HCT116 (cell line): ENCODE data around the gene LPAR1. TPM values are rescaled to one million over a fixed set of nuclear protein-coding genes. Genes with fewer than 3 reads are reported as not detected.

Experiments
- ATAC-seq: fragments of 200-7000 bp; cut with Tn5 transposase; 2 replicates; pipeline ENCODE4 v1.9.1; 2020; ENCODE audit warnings: mild to moderate bottlenecking, moderate library complexity
- BruUV-seq: library from RNA; stranded (reverse); fragments of 400-500 nt; replicated peaks from 2 replicates; lab custom pipeline; 2021; lab: Mats Ljungman, UMichigan
- CTCF ChIA-PET: fragments of 300-600 bp; sonication (Branson Sonifier 250); formaldehyde crosslinking; loops from one replicate; lab custom pipeline; 2021; ENCODE audit warnings: antibody characterized with exemption; lab: Charles Lee
- POLR2A ChIA-PET: fragments of 300-600, 350-600 bp; sonication (Branson Sonifier 250); formaldehyde crosslinking; loops from one replicate; lab custom pipeline; 2021; ENCODE audit warnings: antibody characterized with exemption; lab: Charles Lee
- RAD21 ChIA-PET, 2 experiments: fragments of 300-600 bp; sonication (Branson Sonifier 250); formaldehyde crosslinking; loops; one replicate each; lab custom pipeline; 2023; ENCODE audit warnings: low total read pairs in 2 of 2; ENCODE audit not compliant: uncharacterized antibody in 2 of 2, unreplicated experiment in 2 of 2, low non-redundant PET in 1 of 2; lab: Charles Lee
- DNase-seq: peaks from one replicate; pipeline ENCODE4 v3.0.0-alpha.2; 2010; ENCODE audit warnings: low read depth, low spot score
- H2AFZ ChIP-seq: fragments of 200-600 bp; shearing (Covaris generic), sonication (generic); 2 replicates; pipeline ENCODE4 v1.6.1; 2017; ENCODE audit warnings: low read depth, mixed run types, mixed read lengths, antibody characterized with exemption, low read length; ENCODE audit not compliant: poor library complexity, severe bottlenecking
- H3K27ac ChIP-seq: 2 replicates; pipeline ENCODE4 v1.5.1; 2012; ENCODE audit warnings: low read depth, low read length
- H3K27me3 ChIP-seq: fragments of 200-600 bp; sonication (generic); 2 replicates; pipeline ENCODE4 v1.6.1; 2016; ENCODE audit warnings: mixed run types, low read length, mixed read lengths; ENCODE audit not compliant: insufficient read depth
- H3K36me3 ChIP-seq, 2 experiments: fragments of 200-500 bp in 1 of 2; fragments of 200-600 bp in 1 of 2; sonication (Bioruptor generic) in 1 of 2; sonication (generic) in 1 of 2; 2 replicates each; pipeline versions ENCODE4 v1.5.1 to v1.6.1; 2014 to 2016; ENCODE audit warnings: low read length in 2 of 2, inconsistent platforms in 1 of 2, mixed read lengths in 1 of 2, mixed run types in 1 of 2; ENCODE audit not compliant: insufficient read depth in 2 of 2, control insufficient read depth in 1 of 2
- H3K4me1 ChIP-seq, 2 experiments: fragments of 200-600 bp in 1 of 2; sonication (generic) in 1 of 2; 2 replicates each; pipeline versions ENCODE4 v1.5.1 to v1.6.1; 2012 to 2017; ENCODE audit warnings: low read length in 2 of 2, inconsistent platforms in 1 of 2, mild to moderate bottlenecking in 1 of 2, mixed read lengths in 1 of 2, mixed run types in 1 of 2, moderate library complexity in 1 of 2; ENCODE audit not compliant: insufficient read depth in 2 of 2, control insufficient read depth in 1 of 2
- H3K4me2 ChIP-seq: fragments of 200-600 bp; sonication (generic); 2 replicates; pipeline ENCODE4 v1.6.1; 2017; ENCODE audit warnings: mixed run types, low read length, mixed read lengths
- H3K4me3 ChIP-seq, 2 experiments: fragments of 200-600 bp in 1 of 2; sonication (generic) in 1 of 2; replicated peaks in 1 of 2; 2 replicates each; pipeline ENCODE4 v1.5.1; 2011 to 2016; ENCODE audit warnings: low read length in 2 of 2, control low read depth in 1 of 2, low read depth in 1 of 2, mild to moderate bottlenecking in 1 of 2, mixed read lengths in 1 of 2, mixed run types in 1 of 2
- H3K79me2 ChIP-seq: fragments of 200-600 bp; sonication (generic); 2 replicates; pipeline ENCODE4 v1.6.1; 2017; ENCODE audit warnings: mild to moderate bottlenecking, mixed run types, low read length, moderate library complexity, mixed read lengths; ENCODE audit not compliant: insufficient read depth
- H3K9ac ChIP-seq: fragments of 200-600 bp; sonication (generic); 2 replicates; pipeline ENCODE4 v1.6.1; 2016; ENCODE audit warnings: low read length, mixed read lengths
- H3K9me2 ChIP-seq: fragments of 200-600 bp; sonication (generic), shearing (Covaris generic); 2 replicates; pipeline ENCODE4 v1.6.1; 2017; ENCODE audit warnings: mixed run types, mild to moderate bottlenecking, moderate library complexity; ENCODE audit not compliant: insufficient read depth
- H3K9me3 ChIP-seq, 2 experiments: fragments of 200-500 bp in 1 of 2; fragments of 200-600 bp in 1 of 2; sonication (Bioruptor generic) in 1 of 2; sonication (generic) in 1 of 2; 2 replicates each; pipeline ENCODE4 v1.6.1; 2014 to 2017; ENCODE audit warnings: low read length in 2 of 2, mixed read lengths in 2 of 2, inconsistent platforms in 1 of 2, low read depth in 1 of 2, mild to moderate bottlenecking in 1 of 2, mixed run types in 1 of 2, moderate library complexity in 1 of 2; ENCODE audit not compliant: control insufficient read depth in 1 of 2, insufficient read depth in 1 of 2
- H4K20me1 ChIP-seq: fragments of 200-600 bp; sonication (generic), shearing (Covaris generic); 2 replicates; pipeline ENCODE4 v1.6.1; 2017; ENCODE audit warnings: mixed run types, mild to moderate bottlenecking, moderate library complexity; ENCODE audit not compliant: insufficient read depth
- CBX3 ChIP-seq: IDR thresholded peaks from 2 replicates; pipeline ENCODE4 v1.6.1; 2012; ENCODE audit warnings: low read depth
- CTCF ChIP-seq, 3 experiments: fragments of 200-600 bp in 1 of 3; sonication (generic) in 1 of 3; IDR thresholded peaks in 2 of 3; conservative IDR thresholded peaks in 1 of 3; 2 replicates each; pipeline ENCODE4 v1.5.1; 2012 to 2017; ENCODE audit warnings: low read depth in 2 of 3, low read length in 2 of 3, antibody characterized with exemption in 1 of 3, borderline replicate concordance in 1 of 3, control low read depth in 1 of 3, mild to moderate bottlenecking in 1 of 3, mixed read lengths in 1 of 3, mixed run types in 1 of 3, moderate library complexity in 1 of 3; ENCODE audit not compliant: insufficient read depth in 1 of 3
- EZH2 ChIP-seq: fragments of 200-600 bp; sonication (generic); IDR thresholded peaks from 2 replicates; pipeline ENCODE4 v1.6.1; 2017; ENCODE audit warnings: antibody characterized with exemption, mixed run types
- POLR2AphosphoS5 ChIP-seq: IDR thresholded peaks from 2 replicates; pipeline ENCODE4 v1.6.1; 2011; ENCODE audit warnings: mild to moderate bottlenecking, low read depth, low read length, moderate library complexity
- RAD21 ChIP-seq: IDR thresholded peaks from 2 replicates; pipeline ENCODE4 v1.6.1; 2012; ENCODE audit warnings: low read depth, mild to moderate bottlenecking
- SRF ChIP-seq: IDR thresholded peaks from 2 replicates; pipeline ENCODE4 v1.6.1; 2012; ENCODE audit warnings: low read depth
- ZNF274 ChIP-seq: fragments of 200-500 bp; sonication (Bioruptor generic); IDR thresholded peaks from 2 replicates; pipeline ENCODE4 v1.6.1; 2014; ENCODE audit warnings: mild to moderate bottlenecking, low read depth, low read length, inconsistent platforms
- intact Hi-C: fragments of 100-400 bp; cut with micrococcal nuclease; formaldehyde crosslinking; loops from 2 replicates; pipeline ENCODE4 v1.10.0; 2022
- total RNA-seq: library from RNA; stranded (reverse); gene quantifications from one replicate; pipeline ENCODE4 v1.2.1, GENCODE V29; 2021; ENCODE audit not compliant: unreplicated experiment

Gene LPAR1
- total RNA-seq, 1 experiment from 2014 or later, result 7.4 TPM

DNA sequence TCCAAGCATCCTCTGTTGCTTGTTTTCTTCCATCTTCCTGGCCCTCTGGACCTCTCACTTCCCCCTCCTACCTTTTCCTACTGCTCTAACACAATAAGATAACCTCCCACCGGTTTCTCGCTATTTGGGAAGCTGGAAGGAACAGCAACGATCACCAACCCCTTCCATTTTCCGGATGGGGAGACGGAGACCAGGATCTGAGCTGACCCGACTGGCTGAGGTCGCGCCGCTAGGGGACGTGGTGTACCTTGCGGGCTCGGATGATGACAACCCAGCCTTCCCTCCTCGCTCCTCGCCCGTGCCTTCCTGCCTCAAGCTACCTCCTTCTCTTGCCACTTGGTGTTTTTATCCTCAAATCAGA lies 1.9 kb downstream of the LPAR1 start:
- intact Hi-C loops, result loop anchor here (2.0 to 5.0 kb wide), 3 partner anchors 262 to 399 kb away; no protein-coding TSS in a partner anchor
- H3K27me3 ChIP-seq, result no peaks in the 10 kb centered on the region
- ChIA-PET POLR2A (no interaction called here), RAD21 (no interaction called here), CTCF (no interaction called here)
- H2AFZ ChIP-seq, result no peak overlapping the region
- peak; percentile 1 for DNase-seq
- H3K36me3 ChIP-seq, result no peaks in the 10 kb centered on the region
- no peaks in the 10 kb centered on the region for H4K20me1 ChIP-seq
- TF ChIP-seq CBX3 (no peak), POLR2AphosphoS5 (no peak), ZNF274 (no peak), CTCF (IDR thresholded peaks at IDR 0.05 in 2 of 3, conservative IDR thresholded peaks at IDR 0.05 in 1 of 3; ENCODE audit: borderline replicate concordance in 1 of 3, insufficient read depth in 1 of 3, low read depth in 2 of 3, low read length in 2 of 3) (peak in 1 of 3 experiments; percentile 37; a peak in 3 of 6 replicates), RAD21 (peak; percentile 23; the same call in 1 of the 2 replicates), SRF (no peak), EZH2 (no peak)
- no peak overlapping the region for H3K9ac ChIP-seq
- peak overlapping the region; percentile 81 for H3K4me2 ChIP-seq
- BruUV-seq, result no TSS peak
- H3K9me2 ChIP-seq, result no peaks in the 10 kb centered on the region
- H3K79me2 ChIP-seq, result no peaks in the 10 kb centered on the region
- H3K9me3 ChIP-seq, result no peaks in the 10 kb centered on the region
- peaks cover 7 to 23% of the 10 kb centered on the region in 2 experiments; a peak in 3 of 4 replicates for H3K4me1 ChIP-seq
- ATAC-seq, result no peak
- peak overlapping the region in 1 of 2 experiments; percentile 85; a peak in 2 of 4 replicates for H3K4me3 ChIP-seq
- H3K27ac ChIP-seq, result no peak overlapping the region
